Stimulated activated naive CD8-positive, alpha-beta T cell treated with anti-CD3 and anti-CD28 coated beads, Interleukin-15, amount 100 ng/mL, for 72 hours (primary cell): ENCODE results near the gene ADAM8.
"Not testable (repeated sequence)": the region's sequence is repeated elsewhere in the genome, so short reads cannot be mapped to it uniquely, and the experiment has no call there.

ENCODE experiments used
- ATAC-seq: fragments of 150-1000 bp; cut with Tn5 transposase; 2 replicates; pipeline ENCODE4 v1.10.0; 2021; ENCODE audit warnings: mild to moderate bottlenecking, moderate library complexity
- DNase-seq, 2 donors: peaks; one replicate each; pipeline ENCODE4 v3.0.0; 2021 to 2022
- H3K27ac Mint-ChIP-seq, 2 donors: one replicate each; pipeline ENCODE4 v1.8.0; 2022; ENCODE audit warnings: mild to moderate bottlenecking in 2 of 2, mixed read lengths in 2 of 2, moderate library complexity in 2 of 2
- H3K27me3 Mint-ChIP-seq: one replicate; pipeline ENCODE4 v1.8.0; 2022; ENCODE audit warnings: mixed read lengths
- H3K4me1 Mint-ChIP-seq: one replicate; pipeline ENCODE4 v1.8.0; 2022; ENCODE audit warnings: mild to moderate bottlenecking, mixed read lengths
- H3K4me3 Mint-ChIP-seq, 2 donors: one replicate each; pipeline ENCODE4 v1.8.0; 2022; ENCODE audit warnings: mild to moderate bottlenecking in 2 of 2, mixed read lengths in 2 of 2, moderate library complexity in 1 of 2
- H3K9me3 Mint-ChIP-seq, 2 donors: one replicate each; pipeline ENCODE4 v1.8.0; 2022; ENCODE audit warnings: mixed read lengths in 2 of 2

ADAM8 gene

GRCh38 chr10:133242611-133243356, 33.9 kb downstream of the ADAM8 start:
- Mint-ChIP-seq H3K9me3 (no peaks in the 10 kb centered on the region), H3K27me3 (peaks cover 75% of the 10 kb centered on the region), H3K4me3 (peak overlapping the region; percentile 1 to 52), H3K4me1 (peaks cover 23% of the 10 kb centered on the region), H3K27ac (no peak overlapping the region)
- no peak for DNase-seq
- no peak for ATAC-seq

DNA sequence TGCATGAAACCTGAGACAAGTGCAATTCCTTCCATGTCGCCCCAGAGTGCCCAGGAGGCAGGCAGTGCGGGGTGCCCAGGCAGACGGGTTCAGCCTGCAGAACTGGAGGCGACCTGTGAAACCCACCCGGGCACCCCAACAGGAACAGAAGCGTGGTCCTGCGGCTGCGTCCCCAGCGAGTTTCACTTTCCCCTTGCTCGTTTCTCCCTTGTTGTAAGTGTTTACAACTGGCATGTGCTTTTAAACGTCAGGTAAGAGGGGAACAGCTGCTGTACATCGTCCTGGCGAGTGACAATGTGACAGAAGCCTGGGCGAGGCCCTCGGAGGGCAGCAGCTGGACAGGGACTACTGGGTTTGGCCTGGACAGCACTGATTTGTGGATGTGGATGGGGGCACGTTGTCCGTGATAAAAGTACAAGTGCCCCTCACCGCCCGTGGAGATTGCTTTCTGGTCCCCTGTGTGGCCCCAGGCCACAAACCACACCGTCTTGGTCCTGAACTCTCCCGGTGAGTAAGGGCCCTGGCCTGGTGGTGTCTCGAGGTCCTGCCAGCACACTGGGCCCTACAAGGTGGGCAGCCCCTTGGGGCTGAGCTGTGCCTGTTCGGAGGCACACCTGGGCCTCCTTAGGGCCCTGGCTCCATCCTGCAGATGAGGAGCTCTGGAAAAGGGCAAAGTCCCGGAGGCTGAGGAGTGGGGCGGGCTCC, 35.0 kb downstream of the ADAM8 start:
- Mint-ChIP-seq H3K9me3 (no peaks in the 10 kb centered on the region), H3K4me3 (peak overlapping the region; percentile 50 to 56), H3K27me3 (peaks cover 76% of the 10 kb centered on the region), H3K4me1 (peaks cover 29% of the 10 kb centered on the region), H3K27ac (no peak overlapping the region)
- DNase-seq (no peak), ATAC-seq (peak; percentile 12)

DNA sequence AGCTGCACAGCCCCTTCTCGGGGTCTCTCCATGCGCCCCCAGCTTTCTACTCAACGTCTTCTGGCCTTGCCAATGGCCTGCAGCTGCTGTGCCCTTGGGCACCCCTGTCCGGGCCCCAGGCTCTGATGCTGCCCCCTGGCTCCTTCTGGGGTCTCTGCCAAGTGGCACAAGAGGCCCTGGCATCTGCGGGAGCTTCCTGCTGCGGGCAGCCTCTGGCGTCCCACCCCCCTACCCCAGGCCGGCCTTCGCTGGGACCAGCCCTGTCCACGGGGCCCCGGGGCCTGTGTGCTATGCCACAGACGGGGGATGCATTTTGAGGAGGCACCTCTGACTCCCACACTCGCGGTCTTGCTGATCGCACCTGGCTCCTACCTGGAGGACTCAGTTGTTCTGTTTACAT, 36.7 kb downstream of the ADAM8 start:
- no peak for DNase-seq
- ATAC-seq, result no peak
- Mint-ChIP-seq H3K4me1 (peaks cover 39% of the 10 kb centered on the region), H3K27me3 (peaks cover 89% of the 10 kb centered on the region), H3K4me3 (no peak overlapping the region), H3K27ac (no peak overlapping the region), H3K9me3 (no peaks in the 10 kb centered on the region)

GRCh38 chr10:133238466-133238804, 38.2 kb downstream of the ADAM8 start:
- peaks cover 42% of the 10 kb centered on the region for H3K4me1 Mint-ChIP-seq
- H3K4me3 Mint-ChIP-seq, result no peak overlapping the region
- H3K9me3 Mint-ChIP-seq, result no peaks in the 10 kb centered on the region
- H3K27me3 Mint-ChIP-seq, result peaks cover 91% of the 10 kb centered on the region
- ATAC-seq (no peak), DNase-seq (no peak)
- no peak overlapping the region for H3K27ac Mint-ChIP-seq

- Mint-ChIP-seq H3K27me3 (peaks cover 91% of the 10 kb centered on the region), H3K4me3 (peak within 1 kb of the TSS in 1 of 2 donors; percentile 53), H3K27ac (no peak within 1 kb of the TSS), H3K9me3 (no peaks in the 10 kb centered on the region), H3K4me1 (peaks cover 42% of the 10 kb centered on the region)
- DNase-seq, result no peak
- no peak for ATAC-seq
Measured at GRCh38 chr10:133237588-133238465, 38.8 kb downstream of the ADAM8 start, which contains the start of gene VENTX. VENTX (plus strand) TSS chr10:133237855; CDS start chr10:133237915, 60 bp downstream.

DNA sequence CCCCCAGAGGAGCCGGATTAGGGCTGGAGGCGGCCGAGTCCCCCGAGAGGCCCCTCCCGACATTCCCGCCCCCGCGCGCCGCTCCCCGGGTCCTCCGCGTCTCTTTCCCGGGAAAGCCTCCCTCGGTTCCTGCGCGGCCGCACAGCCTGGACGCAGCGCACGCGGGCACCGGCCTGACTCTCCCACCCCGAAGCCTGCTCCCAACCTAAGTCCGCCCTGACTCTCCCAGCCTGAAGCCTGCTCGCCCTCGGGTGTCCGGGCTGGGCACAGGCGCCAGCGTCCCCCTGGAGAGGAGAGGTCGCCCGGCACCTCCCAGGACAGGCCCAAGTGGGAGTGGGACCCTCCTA, 39.5 kb downstream of the ADAM8 start:
- no peak for ATAC-seq
- no peak for DNase-seq
- Mint-ChIP-seq H3K9me3 (no peaks in the 10 kb centered on the region), H3K4me3 (peak overlapping the region in 1 of 2 donors; percentile 53), H3K4me1 (peaks cover 38% of the 10 kb centered on the region), H3K27ac (no peak overlapping the region), H3K27me3 (peaks cover 91% of the 10 kb centered on the region)

- Mint-ChIP-seq H3K4me1 (peaks cover 34% of the 10 kb centered on the region), H3K9me3 (no peaks in the 10 kb centered on the region), H3K27me3 (peaks cover 91% of the 10 kb centered on the region), H3K4me3 (no peak overlapping the region), H3K27ac (no peak overlapping the region)
- DNase-seq (no peak), ATAC-seq (no peak)
Measured at GRCh38 chr10:133236401-133237240, 40.0 kb downstream of the ADAM8 start.

DNA sequence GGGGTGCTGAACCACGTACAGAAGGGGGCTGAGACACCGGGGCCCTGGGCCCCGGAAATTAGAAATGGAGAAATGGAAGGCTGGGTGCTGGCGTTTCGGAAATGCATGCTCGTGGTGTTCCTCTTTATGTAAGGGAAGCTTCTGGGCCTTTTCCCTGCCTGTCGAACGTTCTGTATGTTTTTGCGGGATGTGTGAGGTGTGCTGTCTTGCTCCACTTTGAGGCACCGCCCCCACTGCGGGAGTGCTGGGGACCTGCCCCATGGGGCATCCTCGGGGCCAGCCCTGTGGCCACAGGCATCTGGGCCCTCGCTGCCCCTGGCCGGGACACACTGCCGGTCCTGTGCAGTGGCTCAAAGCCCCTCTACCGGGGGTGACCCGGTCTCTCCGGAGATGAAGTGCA, 40.7 kb downstream of the ADAM8 start:
- ATAC-seq, result no peak
- DNase-seq, result no peak
- H3K27me3 Mint-ChIP-seq, result peaks cover 91% of the 10 kb centered on the region

GRCh38 chr10:133235265-133235855, 41.3 kb downstream of the ADAM8 start:
- ATAC-seq (peak; percentile 15), DNase-seq (no peak)
- Mint-ChIP-seq H3K4me1 (peaks cover 30% of the 10 kb centered on the region), H3K27ac (peak overlapping the region in 1 of 2 donors; percentile 54), H3K27me3 (peaks cover 91% of the 10 kb centered on the region), H3K9me3 (no peaks in the 10 kb centered on the region), H3K4me3 (peak overlapping the region; percentile 51 to 85)

More for the DNA sequence above, 40.7 kb downstream of the ADAM8 start:
- Mint-ChIP-seq H3K9me3 (no peaks in the 10 kb centered on the region), H3K4me3 (peak overlapping the region; percentile 51 to 67), H3K27ac (no peak overlapping the region), H3K4me1 (peaks cover 34% of the 10 kb centered on the region)

DNA sequence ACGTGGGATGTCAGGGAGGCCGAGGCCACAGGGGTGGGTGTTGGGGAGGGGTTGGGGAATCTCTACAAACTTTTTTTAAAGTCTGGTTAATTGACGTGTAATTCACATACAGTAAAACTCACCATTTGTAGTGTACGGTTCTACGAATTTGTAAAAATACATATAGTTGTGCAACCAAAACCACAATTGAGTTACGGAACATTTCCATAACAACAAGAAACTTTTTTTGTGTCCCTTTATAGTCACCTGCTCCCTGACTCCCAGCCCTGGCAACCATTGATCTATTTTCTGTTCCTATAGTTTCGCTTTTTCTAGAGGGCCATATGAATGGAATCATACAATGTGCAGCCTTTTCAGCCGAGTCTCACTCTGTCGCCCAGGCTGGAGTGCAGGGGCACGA, 41.9 kb downstream of the ADAM8 start:
- not testable (repeated sequence) for ATAC-seq, H3K27ac Mint-ChIP-seq, H3K9me3 Mint-ChIP-seq, DNase-seq
- peak overlapping the region; percentile 46 to 85 for H3K4me3 Mint-ChIP-seq
- H3K27me3 Mint-ChIP-seq, result peaks cover 89% of the 10 kb centered on the region
- H3K4me1 Mint-ChIP-seq, result peaks cover 30% of the 10 kb centered on the region

- H3K27ac Mint-ChIP-seq, result no peak overlapping the region
- peaks cover 89% of the 10 kb centered on the region for H3K27me3 Mint-ChIP-seq
- no peak overlapping the region for H3K4me3 Mint-ChIP-seq
- peaks cover 33% of the 10 kb centered on the region for H3K4me1 Mint-ChIP-seq
- ATAC-seq (no peak), DNase-seq (no peak)
- H3K9me3 Mint-ChIP-seq, result no peaks in the 10 kb centered on the region
Measured at GRCh38 chr10:133231946-133232574, 44.6 kb downstream of the ADAM8 start.

DNA sequence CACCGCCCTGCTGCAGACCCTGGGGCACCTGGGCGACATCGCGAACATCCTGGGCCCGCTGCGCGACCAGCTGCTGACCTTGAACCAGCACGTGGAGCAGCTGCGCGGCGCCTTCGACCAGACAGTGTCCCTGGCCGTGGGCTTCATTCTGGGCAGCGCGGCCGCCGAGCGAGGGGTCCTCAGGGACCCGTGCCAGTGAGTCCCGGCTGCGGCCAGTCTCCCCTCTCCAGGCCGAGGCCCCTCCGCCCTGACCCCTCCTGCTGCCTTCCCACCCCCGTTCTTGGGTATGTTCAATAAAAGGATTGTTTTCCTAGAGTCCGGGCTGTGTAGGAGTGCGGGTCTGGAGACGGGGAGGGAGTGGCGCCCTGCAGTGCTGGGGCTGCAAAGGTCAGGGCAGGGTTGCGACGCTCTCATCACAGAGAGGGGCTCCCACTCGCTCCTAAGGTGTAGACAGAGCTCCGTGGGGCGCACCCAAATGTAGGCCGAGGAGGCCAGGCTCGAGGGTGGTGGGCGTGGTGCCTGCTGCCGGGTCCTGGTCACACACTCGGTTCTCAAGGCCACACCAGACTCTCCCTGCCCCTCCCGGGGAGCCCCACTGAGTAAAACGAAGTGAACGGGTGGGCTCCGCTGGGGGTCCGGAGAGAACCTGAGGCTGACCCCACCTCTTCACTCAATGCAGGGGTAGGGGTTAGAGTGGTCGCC, 45.3 kb downstream of the ADAM8 start:
- H3K27me3 Mint-ChIP-seq, result peaks cover 94% of the 10 kb centered on the region
- H3K4me3 Mint-ChIP-seq, result peak overlapping the region; percentile 39 to 77
- peaks cover 39% of the 10 kb centered on the region for H3K4me1 Mint-ChIP-seq
- ATAC-seq (no peak), DNase-seq (no peak)
- H3K9me3 Mint-ChIP-seq, result no peaks in the 10 kb centered on the region
- H3K27ac Mint-ChIP-seq, result no peak overlapping the region

- H3K4me3 Mint-ChIP-seq, result peak overlapping the region; percentile 37 to 74
- peaks cover 41% of the 10 kb centered on the region for H3K4me1 Mint-ChIP-seq
- no peak overlapping the region for H3K27ac Mint-ChIP-seq
- ATAC-seq, result no peak
- H3K27me3 Mint-ChIP-seq, result peaks cover 96% of the 10 kb centered on the region
- no peak for DNase-seq
- H3K9me3 Mint-ChIP-seq, result no peaks in the 10 kb centered on the region
Measured at GRCh38 chr10:133230387-133231195, 46.1 kb downstream of the ADAM8 start.
